Esophagus squamous epithelium (tissue), 4 donors: ENCODE results near the gene ZBTB11.

Experiments
- POLR2A ChIP-seq, 4 donors: fragments of 450-650 bp; IDR thresholded peaks; one replicate each; pipeline ENCODE4 v1.6.1; 2017; ENCODE audit warnings: antibody characterized with exemption in 4 of 4, mild to moderate bottlenecking in 4 of 4, moderate library complexity in 3 of 4
- TF ChIP-seq, protein P1 (sequence below), 6 experiments: fragments of 450-650 bp in 4 of 6; fragments of 200-600 bp in 2 of 6; sonication (generic) in 2 of 6; IDR thresholded peaks; one replicate each; pipeline ENCODE4 v1.5.1; 2016 to 2019; ENCODE audit warnings: antibody characterized with exemption in 6 of 6, mild to moderate bottlenecking in 4 of 6, moderate library complexity in 4 of 6

DNA sequence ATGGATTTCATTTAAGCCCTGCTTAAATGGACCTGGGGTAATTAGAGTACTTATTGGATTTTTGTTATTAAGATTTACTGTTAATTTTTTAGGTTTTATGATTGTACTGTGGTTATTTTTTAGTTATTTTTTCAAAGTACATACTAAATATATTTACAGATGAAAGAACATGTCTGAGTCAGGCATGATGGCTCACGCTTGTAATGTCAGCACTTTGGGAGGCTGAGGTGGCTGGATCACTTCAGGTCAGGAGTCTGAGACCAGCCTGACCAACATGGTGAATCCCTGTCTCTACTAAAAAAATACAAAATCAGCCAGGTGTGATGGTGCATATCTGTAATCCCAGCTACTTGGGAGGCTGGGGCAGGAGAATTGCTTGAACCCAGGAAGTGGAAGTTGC lies 25.8 kb upstream of the ZBTB11 start:
- TF ChIP-seq, protein P1, sequence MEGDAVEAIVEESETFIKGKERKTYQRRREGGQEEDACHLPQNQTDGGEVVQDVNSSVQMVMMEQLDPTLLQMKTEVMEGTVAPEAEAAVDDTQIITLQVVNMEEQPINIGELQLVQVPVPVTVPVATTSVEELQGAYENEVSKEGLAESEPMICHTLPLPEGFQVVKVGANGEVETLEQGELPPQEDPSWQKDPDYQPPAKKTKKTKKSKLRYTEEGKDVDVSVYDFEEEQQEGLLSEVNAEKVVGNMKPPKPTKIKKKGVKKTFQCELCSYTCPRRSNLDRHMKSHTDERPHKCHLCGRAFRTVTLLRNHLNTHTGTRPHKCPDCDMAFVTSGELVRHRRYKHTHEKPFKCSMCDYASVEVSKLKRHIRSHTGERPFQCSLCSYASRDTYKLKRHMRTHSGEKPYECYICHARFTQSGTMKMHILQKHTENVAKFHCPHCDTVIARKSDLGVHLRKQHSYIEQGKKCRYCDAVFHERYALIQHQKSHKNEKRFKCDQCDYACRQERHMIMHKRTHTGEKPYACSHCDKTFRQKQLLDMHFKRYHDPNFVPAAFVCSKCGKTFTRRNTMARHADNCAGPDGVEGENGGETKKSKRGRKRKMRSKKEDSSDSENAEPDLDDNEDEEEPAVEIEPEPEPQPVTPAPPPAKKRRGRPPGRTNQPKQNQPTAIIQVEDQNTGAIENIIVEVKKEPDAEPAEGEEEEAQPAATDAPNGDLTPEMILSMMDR (IDR thresholded peaks at IDR 0.05): no peak
- no peak for TF ChIP-seq POLR2A (IDR thresholded peaks at IDR 0.05)
